GM19395 (cell line): ENCODE results near the gene TBC1D22A.

Experiments used
- ATAC-seq: cut with Tn5 transposase; IDR thresholded peaks from one replicate; pipeline ENCODE4 v1.9.1; 2021; ENCODE audit warnings: mild to moderate bottlenecking, moderate library complexity; ENCODE audit not compliant: unreplicated experiment

Gene TBC1D22A

DNA sequence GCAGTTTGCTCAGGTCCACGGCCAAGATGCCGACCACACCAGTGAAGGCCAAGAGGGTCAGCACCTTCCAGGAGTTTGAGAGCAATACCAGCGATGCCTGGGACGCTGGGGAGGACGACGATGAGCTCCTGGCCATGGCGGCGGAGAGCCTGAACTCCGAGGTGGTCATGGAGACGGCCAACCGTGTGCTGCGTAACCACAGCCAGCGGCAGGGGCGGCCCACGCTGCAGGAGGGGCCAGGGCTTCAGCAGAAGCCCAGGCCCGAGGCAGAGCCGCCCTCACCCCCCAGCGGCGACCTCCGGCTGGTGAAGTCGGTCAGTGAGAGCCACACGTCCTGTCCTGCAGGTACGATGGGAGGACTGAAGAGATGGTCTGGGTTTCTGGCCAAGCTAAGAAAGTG lies 31.0 kb downstream of the TBC1D22A start:
- ATAC-seq: no peak

GRCh38 chr22:46794067-46794466 lies 31.6 kb downstream of the TBC1D22A start:
- ATAC-seq: no peak

- no peak for ATAC-seq
These were observed 32.0 kb downstream of the TBC1D22A start for GRCh38 chr22:46794491-46794890.

GRCh38 chr22:46795140-46795539 lies 32.7 kb downstream of the TBC1D22A start:
- ATAC-seq: no peak

- ATAC-seq: no peak
These were observed 33.6 kb downstream of the TBC1D22A start for GRCh38 chr22:46795845-46796565.

DNA sequence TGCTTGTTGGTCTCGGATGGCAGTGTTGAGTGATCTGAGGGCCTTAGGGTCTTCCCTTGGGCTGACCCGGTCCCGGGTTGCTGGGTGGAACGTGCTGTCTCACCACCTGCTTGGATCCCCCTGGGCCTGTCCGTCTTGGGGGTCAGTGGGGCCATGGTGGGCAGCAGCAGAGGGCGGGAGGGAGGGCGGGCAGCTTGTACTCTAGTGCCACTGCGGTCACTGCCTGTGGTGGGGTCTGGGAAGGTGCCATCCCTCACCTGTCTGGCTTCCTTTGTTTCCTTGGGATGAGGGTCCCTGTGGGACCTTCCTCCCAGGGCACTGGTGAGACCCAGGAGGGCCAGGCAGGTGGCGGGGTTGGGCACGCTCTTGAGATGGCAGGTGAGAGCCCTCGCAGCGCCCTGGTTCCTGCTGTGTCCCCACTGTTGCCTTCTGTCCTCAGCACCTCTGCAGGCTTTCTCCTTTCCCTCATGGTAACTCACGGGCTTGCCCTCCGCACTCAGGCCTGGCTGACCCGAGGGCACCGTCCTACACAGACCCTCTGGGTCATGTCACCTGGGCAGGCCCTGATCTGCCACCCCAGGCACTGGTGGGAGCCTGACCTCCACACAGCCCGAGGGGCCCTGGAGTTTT lies 34.2 kb downstream of the TBC1D22A start:
- no peak for ATAC-seq

- no peak for ATAC-seq
These were observed 34.9 kb downstream of the TBC1D22A start for GRCh38 chr22:46797355-46797754.

DNA sequence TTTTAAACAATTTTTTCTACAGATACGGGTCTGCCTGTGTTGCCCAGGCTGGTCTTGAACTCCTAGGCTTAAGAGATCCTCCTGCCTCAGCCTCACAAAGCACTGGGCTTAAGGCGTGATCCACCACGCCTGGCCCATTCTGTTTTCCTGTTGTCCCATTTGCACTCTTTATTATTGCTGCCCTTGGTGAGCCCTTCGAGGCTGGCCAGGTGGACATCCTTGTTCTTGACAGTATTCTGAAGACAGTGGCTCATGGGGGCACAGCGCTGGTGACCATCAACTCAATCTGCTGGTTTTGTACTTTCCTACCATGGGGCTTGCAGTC lies 35.6 kb downstream of the TBC1D22A start:
- ATAC-seq: no peak

- ATAC-seq: no peak
These were observed 36.2 kb downstream of the TBC1D22A start for GRCh38 chr22:46798366-46799350.

DNA sequence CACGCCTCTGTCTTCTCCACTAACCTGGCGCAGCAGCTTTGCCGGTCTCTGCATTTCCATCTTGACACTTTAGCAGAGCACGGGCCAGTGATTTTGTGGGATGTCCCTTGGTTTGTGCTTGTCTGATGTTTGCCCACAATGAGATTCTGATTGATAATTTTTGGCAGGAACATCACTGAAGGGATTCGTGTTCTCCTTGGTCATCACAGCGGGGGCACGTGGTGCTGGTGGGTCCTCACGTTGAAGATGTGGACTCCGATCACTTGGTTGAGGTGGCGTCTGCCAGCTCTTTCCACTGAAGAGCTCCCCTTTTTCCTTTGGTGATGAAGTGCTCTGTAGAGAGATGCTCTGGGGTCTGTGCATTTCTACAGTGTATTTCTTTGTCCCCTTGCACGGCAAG lies 37.2 kb downstream of the TBC1D22A start:
- ATAC-seq: no peak

DNA sequence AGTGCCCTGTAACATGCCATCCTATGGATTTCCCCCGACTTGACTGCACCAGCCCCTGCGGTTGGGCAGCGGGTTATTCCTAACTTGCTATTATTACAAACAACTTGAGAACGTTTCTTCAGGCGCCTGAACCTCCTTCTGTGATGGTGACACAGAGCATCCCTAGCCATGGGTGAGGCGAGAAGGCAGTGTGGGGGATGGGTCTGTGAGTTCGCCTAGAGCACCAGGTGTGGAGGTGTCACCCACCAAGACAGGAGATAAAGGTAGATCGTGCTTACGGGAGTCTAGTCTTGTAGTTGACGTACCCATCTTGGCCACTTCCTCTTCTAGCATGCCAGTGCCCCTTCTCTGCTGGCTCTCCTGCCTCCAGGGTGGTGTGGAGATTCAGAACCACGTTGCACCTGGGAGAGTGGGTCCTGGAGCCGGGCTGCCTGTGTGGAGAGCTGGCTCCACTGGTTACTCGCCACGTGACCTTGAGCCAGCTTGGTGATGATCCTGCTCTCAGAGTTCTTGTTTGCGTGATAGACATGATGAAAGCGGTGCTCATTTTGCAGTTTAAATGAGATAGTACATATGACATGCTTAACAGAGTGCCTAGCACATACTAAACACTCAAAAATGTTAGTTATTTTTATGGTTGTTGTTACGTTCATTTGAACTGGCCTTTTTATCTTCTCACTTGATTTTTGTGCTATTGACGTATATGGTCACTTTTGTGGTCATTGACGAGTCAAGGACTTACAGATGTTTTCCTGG lies 37.8 kb downstream of the TBC1D22A start:
- ATAC-seq: no peak

DNA sequence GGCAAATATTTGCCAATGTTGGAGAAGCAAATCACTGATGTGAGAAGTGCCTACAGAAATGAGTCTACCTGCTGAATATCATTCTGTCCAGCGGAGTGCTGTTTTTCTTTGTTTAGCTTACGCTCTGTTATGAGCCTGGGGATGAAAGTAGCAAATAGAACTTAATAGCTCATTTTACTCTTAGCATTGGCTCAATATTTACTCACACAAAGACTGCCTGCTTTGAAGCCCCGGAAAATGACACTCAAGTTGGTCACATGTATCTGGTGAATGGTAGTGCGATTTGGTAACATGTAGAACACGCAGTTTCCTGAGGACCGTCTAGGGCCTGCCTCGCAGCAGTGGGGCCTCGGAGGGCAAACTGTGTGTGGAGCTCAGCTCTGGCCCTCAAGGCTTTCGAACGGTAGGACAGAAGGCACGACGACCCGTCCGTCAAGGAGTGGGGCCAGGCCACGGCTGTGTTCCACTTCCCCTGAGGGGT lies 38.9 kb downstream of the TBC1D22A start:
- no peak for ATAC-seq

DNA sequence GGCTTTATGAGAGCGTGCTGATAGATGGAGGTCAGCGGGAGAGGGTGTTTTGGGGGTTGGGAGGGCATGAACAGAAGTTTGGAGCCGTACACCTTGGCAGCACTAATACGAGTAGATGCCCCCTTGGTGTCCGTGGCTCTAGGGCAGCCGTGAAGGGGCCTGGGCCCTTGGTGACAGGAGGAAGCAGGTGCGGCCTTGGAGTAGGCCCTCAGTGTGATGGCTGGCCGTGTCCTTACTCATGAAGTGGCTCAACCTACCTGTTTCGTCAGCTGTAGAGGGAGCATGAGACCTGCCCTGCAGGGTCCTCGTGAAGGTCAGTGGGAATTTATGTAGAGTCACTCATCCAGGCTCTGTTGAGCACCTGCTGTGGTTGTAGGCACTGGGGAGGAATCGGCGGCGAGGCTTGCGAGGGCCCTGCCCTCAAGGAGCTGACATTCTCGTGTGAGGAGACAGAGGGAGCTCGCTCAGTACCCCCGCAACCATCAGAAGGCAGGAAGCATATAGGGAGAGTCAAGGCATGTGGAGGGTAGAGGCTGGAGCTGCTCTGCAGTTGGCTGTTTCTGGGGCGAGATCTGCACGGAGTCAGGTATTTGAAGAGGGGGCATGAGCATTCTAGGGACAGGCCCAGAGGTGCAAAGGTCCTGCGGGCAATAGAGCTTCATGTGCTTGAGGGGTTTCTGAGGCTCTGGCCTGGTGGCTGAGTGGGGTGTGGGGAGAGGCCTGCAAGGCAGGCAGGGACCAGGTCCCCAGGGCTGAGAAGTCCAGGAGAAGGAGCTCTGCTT lies 39.6 kb downstream of the TBC1D22A start:
- ATAC-seq: no peak

GRCh38 chr22:46802608-46803027 lies 40.2 kb downstream of the TBC1D22A start:
- ATAC-seq: no peak

DNA sequence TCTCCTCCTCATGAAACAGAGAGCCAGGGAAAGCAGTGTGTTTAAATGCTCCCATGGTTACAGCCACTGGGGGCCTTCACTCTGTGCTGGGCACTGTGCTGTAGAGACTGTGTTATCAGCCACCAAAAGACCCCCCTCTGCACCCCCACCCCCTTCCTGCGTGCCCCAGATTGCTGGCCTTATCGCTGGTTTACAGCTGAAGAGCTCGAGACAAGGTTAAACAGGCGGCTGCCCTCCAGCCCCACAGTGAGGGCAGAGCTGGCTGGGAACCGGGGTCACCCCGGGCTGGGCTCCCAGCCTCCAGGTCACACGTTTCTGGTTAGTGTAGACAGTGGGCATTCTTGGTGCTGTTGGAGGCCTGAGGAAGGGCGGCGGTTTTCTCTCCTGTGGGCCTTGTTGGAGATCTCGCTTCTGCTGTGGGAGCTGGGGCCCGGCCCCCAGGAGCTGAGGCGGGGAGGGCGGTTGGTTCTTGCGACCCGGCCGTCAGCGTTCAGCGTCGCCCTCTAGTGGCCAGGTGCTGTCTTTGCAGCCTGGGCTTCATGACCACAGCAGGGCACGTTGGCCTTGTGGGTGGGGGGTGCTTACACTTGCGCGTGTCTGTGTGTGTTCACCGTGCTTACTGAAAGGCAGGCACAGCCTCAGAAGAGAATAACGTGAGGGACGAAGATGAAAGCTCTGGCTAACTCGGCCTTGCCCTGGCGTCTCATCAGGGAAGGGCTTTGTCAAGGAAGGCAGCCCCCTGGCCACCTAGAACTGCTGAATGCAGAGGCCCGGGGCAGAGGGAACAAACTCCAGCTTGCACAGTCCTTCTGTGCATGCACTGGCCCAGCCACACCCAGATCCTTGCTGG lies 40.8 kb downstream of the TBC1D22A start:
- peak; percentile 52 for ATAC-seq

DNA sequence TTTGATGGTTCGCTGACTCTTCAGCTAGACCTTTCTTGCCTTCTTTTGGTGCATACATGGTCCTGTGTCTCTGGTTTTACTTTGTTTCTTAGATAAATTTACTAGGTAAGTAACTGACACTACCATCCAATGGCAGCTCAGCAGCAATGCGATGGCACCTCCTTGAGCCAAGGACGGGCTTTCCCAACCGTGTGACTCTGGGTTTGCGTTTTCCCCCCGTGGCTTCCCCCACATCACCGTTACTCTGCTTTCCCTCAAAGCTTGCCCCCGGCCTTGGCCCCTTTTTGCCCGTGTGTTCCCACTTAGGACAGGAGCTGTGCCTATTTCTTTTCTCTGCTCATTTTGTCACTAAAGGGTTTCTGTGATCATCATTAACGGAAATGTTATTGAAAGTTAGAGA lies 41.5 kb downstream of the TBC1D22A start:
- no peak for ATAC-seq

GRCh38 chr22:46806794-46807193 lies 44.3 kb downstream of the TBC1D22A start:
- no peak for ATAC-seq

GRCh38 chr22:46807458-46807857 lies 45.0 kb downstream of the TBC1D22A start:
- no peak for ATAC-seq
